Mesendoderm (in vitro differentiated cells): ENCODE data around the gene RABAC1.

ENCODE experiments used
- DNase-seq: peaks from one replicate; pipeline ENCODE4 v3.0.0; 2013
- H2AK5ac ChIP-seq: 2 replicates; pipeline ENCODE4 v1.6.1; 2013; ENCODE audit warnings: low read length, inconsistent platforms
- H2BK120ac ChIP-seq: 2 replicates; pipeline ENCODE4 v1.6.1; 2013; ENCODE audit warnings: low read depth, mild to moderate bottlenecking, low read length, moderate library complexity, mixed read lengths
- H2BK15ac ChIP-seq: replicated peaks from 2 replicates; pipeline ENCODE4 v1.6.1; 2013; ENCODE audit warnings: low read depth, mild to moderate bottlenecking, moderate library complexity
- H2BK5ac ChIP-seq: 2 replicates; pipeline ENCODE4 v1.6.1; 2013; ENCODE audit warnings: low read length, inconsistent platforms
- H3K18ac ChIP-seq: 2 replicates; pipeline ENCODE4 v1.6.1; 2013; ENCODE audit warnings: mild to moderate bottlenecking, low read length, mixed read lengths
- H3K23ac ChIP-seq: one replicate; pipeline ENCODE4 v1.6.1; 2013; ENCODE audit warnings: low read length
- H3K27ac ChIP-seq: 2 replicates; pipeline ENCODE4 v1.5.1; 2013; ENCODE audit warnings: low read depth, mild to moderate bottlenecking, inconsistent platforms, low read length, moderate library complexity
- H3K27me3 ChIP-seq: 2 replicates; pipeline ENCODE4 v1.6.1; 2013; ENCODE audit warnings: low read length, control low read depth, mild to moderate bottlenecking, inconsistent platforms; ENCODE audit not compliant: insufficient read depth, poor library complexity
- H3K36me3 ChIP-seq: 2 replicates; pipeline ENCODE4 v1.6.1; 2013; ENCODE audit warnings: low read length, inconsistent platforms; ENCODE audit not compliant: control insufficient read depth, insufficient read depth
- H3K4ac ChIP-seq: one replicate; pipeline ENCODE4 v1.6.1; 2013; ENCODE audit warnings: low read depth, mild to moderate bottlenecking, low read length, moderate library complexity
- H3K4me1 ChIP-seq: 2 replicates; pipeline ENCODE4 v1.6.1; 2013; ENCODE audit warnings: low read depth, low read length, inconsistent platforms; ENCODE audit not compliant: control insufficient read depth
- H3K4me2 ChIP-seq: 2 replicates; pipeline ENCODE4 v1.6.1; 2013; ENCODE audit warnings: low read length
- H3K4me3 ChIP-seq: 2 replicates; pipeline ENCODE4 v1.5.1; 2013; ENCODE audit warnings: mild to moderate bottlenecking, low read length
- H3K56ac ChIP-seq: one replicate; pipeline ENCODE4 v1.6.1; 2013; ENCODE audit warnings: low read length
- H3K79me1 ChIP-seq: 2 replicates; pipeline ENCODE4 v1.6.1; 2013; ENCODE audit warnings: low read length, inconsistent platforms
- H3K79me2 ChIP-seq: 2 replicates; pipeline ENCODE4 v1.6.1; 2013; ENCODE audit warnings: mild to moderate bottlenecking, low read length; ENCODE audit not compliant: control insufficient read depth, insufficient read depth
- H3K9ac ChIP-seq: 2 replicates; pipeline ENCODE4 v1.6.1; 2013; ENCODE audit warnings: low read length, inconsistent platforms
- H4K5ac ChIP-seq: one replicate; pipeline ENCODE4 v1.6.1; 2013; ENCODE audit warnings: low read length
- H4K8ac ChIP-seq: one replicate; pipeline ENCODE4 v1.6.1; 2013; ENCODE audit warnings: low read depth, mild to moderate bottlenecking, control low read depth, low read length, moderate library complexity
- WGBS: extraction: QIAGEN DNeasy Blood & Tissue Kit; methylation state at CpG from one replicate; pipeline ENCODE4 v1.1.7; 2013; ENCODE audit warnings: low lambda C conversion rate, missing lambda C conversion rate; ENCODE audit not compliant: insufficient coverage; ENCODE audit errors: extremely low coverage; 5-methylcytosine and 5-hydroxymethylcytosine counted together

Gene RABAC1

DNA sequence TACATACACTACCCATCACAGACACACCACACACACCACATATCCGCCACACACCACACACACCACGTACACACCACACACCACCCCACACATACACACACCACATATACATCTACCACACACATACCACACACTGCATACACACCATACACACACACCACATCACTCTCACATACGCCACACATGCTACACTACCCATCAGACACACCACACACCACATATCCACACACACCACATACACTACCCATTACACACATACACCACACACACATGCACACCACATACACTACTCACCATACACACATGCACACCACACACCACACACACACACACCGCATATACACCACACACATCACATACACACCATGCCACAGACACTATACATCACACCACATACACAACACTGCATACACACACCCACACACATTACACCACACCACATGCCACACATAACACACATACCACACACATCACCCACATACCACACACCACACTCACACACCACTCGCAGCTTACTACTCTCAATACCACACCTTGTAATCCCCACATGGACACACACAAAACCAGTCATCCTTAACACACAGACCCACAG lies 40.4 kb downstream of the RABAC1 start:
- H4K5ac ChIP-seq, result no peak overlapping the region
- peaks cover 47% of the 10 kb centered on the region for H3K27me3 ChIP-seq
- H3K4me2 ChIP-seq, result no peak overlapping the region
- no peak overlapping the region for H3K27ac ChIP-seq
- no peak overlapping the region for H3K9ac ChIP-seq
- H2BK120ac ChIP-seq, result no peak overlapping the region
- 100% methylated on average over 4 of the region's 5 CpGs for WGBS
- H3K79me1 ChIP-seq, result no peaks in the 10 kb centered on the region
- H2BK15ac ChIP-seq, result no peak overlapping the region
- no peak for DNase-seq
- no peak overlapping the region for H3K4ac ChIP-seq
- no peak overlapping the region for H3K23ac ChIP-seq
- no peak overlapping the region for H4K8ac ChIP-seq
- H3K18ac ChIP-seq, result no peak overlapping the region
- no peaks in the 10 kb centered on the region for H3K4me1 ChIP-seq
- H2BK5ac ChIP-seq, result no peak overlapping the region
- no peak overlapping the region for H2AK5ac ChIP-seq
- no peaks in the 10 kb centered on the region for H3K79me2 ChIP-seq
- H3K56ac ChIP-seq, result no peak overlapping the region
- no peaks in the 10 kb centered on the region for H3K36me3 ChIP-seq
- no peak overlapping the region for H3K4me3 ChIP-seq

DNA sequence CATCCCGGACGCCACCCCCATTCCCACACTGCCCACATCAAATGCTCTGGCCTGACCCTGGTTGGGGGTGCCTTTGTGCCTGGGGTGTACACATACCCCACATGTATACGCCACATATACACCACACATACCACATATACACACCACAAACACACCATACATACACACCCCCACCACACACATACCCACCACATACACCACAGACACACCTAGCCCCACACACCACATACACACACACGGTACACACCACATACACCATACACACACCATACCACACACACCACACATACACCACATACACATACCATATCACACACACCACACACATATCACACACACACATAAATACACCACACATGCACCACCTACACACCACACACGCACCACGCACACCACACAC lies 41.0 kb downstream of the RABAC1 start:
- Histone ChIP-seq H3K79me1 (no peaks in the 10 kb centered on the region), H3K4me2 (no peak overlapping the region), H3K4me3 (no peak overlapping the region), H3K27ac (no peak overlapping the region), H3K4ac (no peak overlapping the region), H3K18ac (no peak overlapping the region), H2BK120ac (no peak overlapping the region), H3K27me3 (peaks cover 50% of the 10 kb centered on the region), H3K23ac (no peak overlapping the region), H2BK15ac (no peak overlapping the region), H3K36me3 (no peaks in the 10 kb centered on the region), H4K5ac (no peak overlapping the region), H2BK5ac (no peak overlapping the region), H2AK5ac (no peak overlapping the region), H3K79me2 (no peaks in the 10 kb centered on the region), H4K8ac (no peak overlapping the region), H3K4me1 (no peaks in the 10 kb centered on the region), H3K9ac (no peak overlapping the region), H3K56ac (no peak overlapping the region)
- DNase-seq, result no peak
- WGBS, result 100% methylated on average over 3 of the region's 6 CpGs

DNA sequence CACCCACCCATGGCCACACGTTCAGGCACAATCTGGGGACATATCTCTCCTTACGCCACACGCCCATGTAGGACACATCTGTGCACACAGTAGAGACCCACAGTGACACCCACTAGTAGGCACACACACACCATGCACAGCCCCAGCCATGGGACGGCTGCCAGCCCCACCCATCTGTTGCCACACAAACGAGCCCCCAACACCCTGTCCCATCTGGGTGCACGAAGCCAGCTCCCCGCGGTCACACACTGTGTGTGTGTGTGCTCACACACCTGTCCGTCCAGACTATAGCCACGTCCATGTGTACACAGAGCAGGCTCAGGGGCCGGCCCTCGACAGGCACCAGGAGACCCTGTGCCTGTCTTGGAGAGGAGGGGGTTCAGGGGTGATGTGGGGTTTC lies 41.4 kb downstream of the RABAC1 start:
- no peak overlapping the region for H3K4ac ChIP-seq
- H4K5ac ChIP-seq, result no peak overlapping the region
- H3K4me1 ChIP-seq, result no peaks in the 10 kb centered on the region
- H2BK15ac ChIP-seq, result no peak overlapping the region
- no peak for DNase-seq
- H3K79me1 ChIP-seq, result no peaks in the 10 kb centered on the region
- no peaks in the 10 kb centered on the region for H3K79me2 ChIP-seq
- H2BK5ac ChIP-seq, result no peak overlapping the region
- no peaks in the 10 kb centered on the region for H3K36me3 ChIP-seq
- no peak overlapping the region for H3K56ac ChIP-seq
- H3K27ac ChIP-seq, result no peak overlapping the region
- H3K18ac ChIP-seq, result no peak overlapping the region
- H3K23ac ChIP-seq, result no peak overlapping the region
- no peak overlapping the region for H3K9ac ChIP-seq
- H3K27me3 ChIP-seq, result peaks cover 48% of the 10 kb centered on the region
- no peak overlapping the region for H4K8ac ChIP-seq
- H3K4me2 ChIP-seq, result no peak overlapping the region
- no peak overlapping the region for H2AK5ac ChIP-seq
- no peak overlapping the region for H2BK120ac ChIP-seq
- H3K4me3 ChIP-seq, result no peak overlapping the region
- no CpG with 5 or more reads among the region's 12 CpGs for WGBS

DNA sequence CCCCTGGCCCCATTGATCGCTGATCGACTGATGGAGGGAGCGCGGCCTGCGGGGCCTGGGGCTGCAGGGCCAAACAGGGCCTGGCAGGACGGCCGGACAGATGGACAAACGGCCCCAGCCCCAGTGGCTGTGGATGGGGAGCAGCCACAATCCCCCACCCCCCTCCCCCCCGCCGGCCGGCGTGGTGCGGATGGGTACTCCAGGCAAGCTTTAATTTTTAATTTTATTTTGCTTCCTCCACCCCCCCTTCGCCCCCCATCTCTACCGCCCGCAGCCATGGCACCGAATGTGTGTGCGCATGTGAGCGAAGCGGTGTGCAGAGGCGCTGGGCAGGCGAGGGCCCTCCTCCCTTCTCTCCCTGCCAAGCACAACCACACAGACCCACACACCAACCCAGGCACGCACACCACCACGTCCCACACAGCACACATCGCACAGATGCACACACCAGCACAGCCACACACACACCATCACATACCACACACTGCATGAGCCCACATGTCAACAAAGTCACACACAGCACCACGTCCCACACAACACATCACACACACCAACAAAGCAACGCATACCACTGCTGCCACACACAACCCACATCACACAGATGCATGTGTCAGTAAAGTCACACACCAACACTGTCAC lies 43.2 kb downstream of the RABAC1 start:
- Histone ChIP-seq H2BK5ac (no peak overlapping the region), H4K5ac (no peak overlapping the region), H3K23ac (no peak overlapping the region), H2BK15ac (no peak overlapping the region), H3K9ac (no peak overlapping the region), H4K8ac (no peak overlapping the region), H3K79me1 (no peaks in the 10 kb centered on the region), H3K4me2 (no peak overlapping the region), H3K4me3 (no peak overlapping the region), H3K27ac (no peak overlapping the region), H3K79me2 (no peaks in the 10 kb centered on the region), H2AK5ac (no peak overlapping the region), H3K4ac (no peak overlapping the region), H3K27me3 (peaks cover 49% of the 10 kb centered on the region), H2BK120ac (no peak overlapping the region), H3K56ac (no peak overlapping the region), H3K18ac (no peak overlapping the region), H3K4me1 (no peaks in the 10 kb centered on the region), H3K36me3 (no peaks in the 10 kb centered on the region)
- DNase-seq, result no peak
- WGBS, result no CpG with 5 or more reads among the region's 27 CpGs

DNA sequence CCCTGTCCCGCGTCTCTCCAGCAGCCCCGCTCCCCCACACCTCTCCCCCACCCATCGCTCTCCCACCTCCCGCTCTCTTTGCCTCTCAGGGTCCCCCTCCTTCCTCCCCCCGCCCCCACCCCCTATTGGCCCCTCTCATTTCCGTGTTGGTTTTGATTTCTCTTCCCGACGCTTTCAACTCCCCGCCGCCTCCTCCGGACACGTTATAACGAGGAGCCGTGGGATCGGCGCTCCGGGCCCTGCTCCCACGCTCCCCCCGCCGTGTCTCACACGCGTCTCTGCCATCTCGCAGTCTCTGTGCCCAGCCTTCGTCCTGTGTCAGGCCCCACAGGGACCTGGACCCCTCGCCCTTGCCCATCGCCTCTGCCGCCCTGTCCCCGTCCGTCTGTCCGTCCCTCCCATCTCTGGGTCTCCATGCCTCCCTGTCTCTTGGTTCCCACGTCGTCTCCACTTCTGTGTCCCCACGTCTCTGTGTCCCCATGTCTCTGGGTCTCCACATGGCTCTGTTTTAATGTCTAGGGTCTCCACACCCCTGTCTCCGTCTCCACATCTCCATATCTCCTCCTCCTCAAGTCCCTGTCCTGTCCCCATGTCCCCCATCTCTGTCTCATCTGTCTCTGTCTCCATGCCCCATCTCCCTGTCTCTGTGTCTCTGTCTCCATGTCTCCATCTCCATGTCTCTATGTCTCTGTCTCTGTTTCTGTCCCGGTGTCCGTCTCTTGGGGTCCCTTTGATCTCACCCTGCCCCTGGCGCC lies 43.9 kb downstream of the RABAC1 start:
- Histone ChIP-seq H3K23ac (peak overlapping the region; percentile 68), H4K5ac (no peak overlapping the region)
- WGBS, result no CpG with 5 or more reads among the region's 38 CpGs

More for the DNA sequence above, 43.9 kb downstream of the RABAC1 start:
- Histone ChIP-seq H3K4ac (no peak overlapping the region), H3K27me3 (peaks cover 44% of the 10 kb centered on the region), H3K9ac (no peak overlapping the region), H3K27ac (no peak overlapping the region), H3K36me3 (no peaks in the 10 kb centered on the region), H3K4me1 (no peaks in the 10 kb centered on the region), H3K79me2 (no peaks in the 10 kb centered on the region), H2BK15ac (no peak overlapping the region), H3K18ac (no peak overlapping the region), H2BK5ac (no peak overlapping the region), H3K4me3 (no peak overlapping the region), H3K79me1 (no peaks in the 10 kb centered on the region), H4K8ac (no peak overlapping the region), H2AK5ac (no peak overlapping the region), H3K4me2 (no peak overlapping the region), H2BK120ac (no peak overlapping the region), H3K56ac (no peak overlapping the region)
- DNase-seq, result no peak
